Measurements from ENCODE around the gene SERPINA1. TPM values are rescaled to one million over a fixed set of nuclear protein-coding genes. Genes with fewer than 3 reads are reported as not detected.
"Not testable (repeated sequence)": the region's sequence is repeated elsewhere in the genome, so short reads cannot be mapped to it uniquely, and the experiment has no call there.

The SERPINA1 gene
- total RNA-seq, 1 donor from 2014 or later = 2.5 TPM

DNA sequence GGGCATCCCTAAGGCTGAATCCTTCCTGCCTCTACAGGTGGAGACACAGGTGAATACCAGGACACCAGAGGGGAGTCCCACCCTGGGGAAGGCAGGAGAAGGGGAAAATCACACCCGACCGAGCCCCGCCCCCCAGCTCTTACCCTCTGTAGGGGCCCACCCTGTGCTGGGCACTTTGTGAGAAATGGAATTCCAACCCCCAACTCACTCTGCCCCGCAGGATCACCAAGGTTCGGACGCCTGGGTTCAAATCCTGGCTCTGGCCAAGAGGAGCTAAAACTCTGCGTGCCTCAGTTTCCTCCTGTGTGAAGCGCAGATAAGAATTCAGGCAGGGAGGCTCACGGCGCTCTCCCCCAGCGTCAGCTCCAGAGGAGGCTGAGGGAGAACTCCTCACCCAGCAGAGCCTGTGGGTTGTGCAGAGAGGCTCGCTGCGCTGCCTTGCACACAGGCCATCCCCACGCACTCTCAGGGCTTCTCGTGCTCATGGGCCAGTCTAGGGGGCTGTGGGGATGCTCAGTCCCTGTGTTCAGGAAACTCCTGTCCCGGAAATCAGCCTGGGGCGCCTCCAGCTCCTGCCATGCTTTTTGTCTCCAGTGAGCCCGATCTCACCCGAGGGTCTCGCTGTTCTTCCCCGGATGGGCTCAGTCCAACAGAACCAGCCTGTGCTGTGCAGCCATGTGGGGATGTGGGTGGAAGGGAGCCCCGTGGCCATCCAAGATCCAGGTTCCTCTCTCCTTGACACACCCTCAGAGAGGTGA is 18.5 kb downstream of the SERPINA1 start:
- DNase-seq = not testable (repeated sequence)

DNA sequence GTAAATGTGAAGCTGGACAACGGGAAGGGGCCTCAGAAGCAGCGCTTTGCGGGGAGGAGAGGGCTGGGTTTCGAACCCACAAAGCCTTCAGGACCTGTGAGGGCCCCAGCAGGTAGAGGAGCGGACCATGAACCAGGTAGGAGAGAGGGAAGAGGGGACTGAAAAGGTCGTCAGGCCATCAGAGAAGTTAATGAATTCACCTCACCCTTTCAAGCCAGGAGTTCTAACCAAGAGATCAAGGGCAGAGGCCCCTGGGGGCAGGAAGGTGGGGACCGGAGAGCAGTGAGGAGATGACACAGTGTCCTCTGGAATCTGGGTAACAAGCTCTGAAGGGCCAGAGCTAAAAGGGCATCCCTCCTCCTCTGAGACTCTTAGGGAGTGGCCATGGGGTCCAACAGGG is 19.4 kb downstream of the SERPINA1 start:
- DNase-seq = no peak

DNA sequence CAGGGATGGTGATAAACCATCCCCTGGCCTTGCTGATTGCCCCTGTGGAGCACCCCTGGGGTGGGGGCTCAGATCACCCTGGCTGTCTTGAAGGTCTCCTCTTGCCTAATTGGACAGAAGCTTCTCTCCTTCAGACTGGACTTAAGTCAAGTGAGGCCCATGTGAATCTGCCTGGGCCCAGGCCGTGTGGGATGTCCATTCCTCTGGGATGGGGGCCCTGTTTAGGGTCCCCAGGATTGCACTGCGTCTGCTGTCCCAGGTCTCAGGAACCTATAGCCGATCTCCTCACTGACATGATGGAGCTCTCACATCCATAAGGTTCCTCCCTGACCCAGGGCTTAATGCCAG is 20.2 kb downstream of the SERPINA1 start:
- no peak for DNase-seq

DNA sequence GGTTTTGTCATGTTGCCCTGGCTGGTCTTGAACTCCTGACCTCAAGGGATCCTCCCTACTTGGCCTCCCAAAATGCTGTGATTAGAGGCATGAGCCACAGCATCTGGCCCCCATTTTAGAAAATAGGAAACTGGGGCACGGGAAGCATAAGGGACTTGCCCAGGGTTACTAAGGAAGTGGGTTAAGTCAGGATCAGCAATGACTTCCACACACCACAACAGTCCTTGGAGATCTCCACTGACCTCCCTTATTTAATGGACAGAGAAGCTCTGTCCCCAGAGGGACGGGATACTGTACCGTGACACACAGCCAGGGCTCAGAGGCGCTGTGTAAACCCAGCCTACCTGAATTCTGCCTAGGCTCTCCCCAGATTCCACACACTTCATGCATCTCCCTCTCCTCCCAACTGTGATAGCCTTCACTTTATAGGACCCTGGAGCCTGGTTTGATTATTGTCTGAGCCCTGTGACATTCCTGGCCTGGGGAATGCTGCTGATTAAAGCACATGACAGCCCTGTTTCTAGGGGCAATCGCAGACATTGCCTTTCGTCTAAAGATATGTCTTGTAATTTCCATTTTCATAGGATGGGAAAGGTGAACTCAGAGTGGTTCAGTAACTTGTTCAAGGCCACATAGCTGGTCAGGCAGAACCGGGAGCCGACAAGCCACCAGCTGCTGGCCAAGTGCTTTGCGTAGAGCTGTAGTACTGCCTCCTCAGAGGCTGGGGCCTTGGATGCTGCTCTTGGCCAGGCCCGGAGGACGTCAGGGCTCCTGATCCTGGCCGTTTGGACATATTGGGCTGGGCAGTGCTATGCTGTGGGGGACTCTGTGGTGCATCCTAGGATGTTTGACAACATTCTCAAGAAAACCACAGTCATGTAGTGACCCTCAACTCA is 20.8 kb downstream of the SERPINA1 start:
- DNase-seq = no peak

DNA sequence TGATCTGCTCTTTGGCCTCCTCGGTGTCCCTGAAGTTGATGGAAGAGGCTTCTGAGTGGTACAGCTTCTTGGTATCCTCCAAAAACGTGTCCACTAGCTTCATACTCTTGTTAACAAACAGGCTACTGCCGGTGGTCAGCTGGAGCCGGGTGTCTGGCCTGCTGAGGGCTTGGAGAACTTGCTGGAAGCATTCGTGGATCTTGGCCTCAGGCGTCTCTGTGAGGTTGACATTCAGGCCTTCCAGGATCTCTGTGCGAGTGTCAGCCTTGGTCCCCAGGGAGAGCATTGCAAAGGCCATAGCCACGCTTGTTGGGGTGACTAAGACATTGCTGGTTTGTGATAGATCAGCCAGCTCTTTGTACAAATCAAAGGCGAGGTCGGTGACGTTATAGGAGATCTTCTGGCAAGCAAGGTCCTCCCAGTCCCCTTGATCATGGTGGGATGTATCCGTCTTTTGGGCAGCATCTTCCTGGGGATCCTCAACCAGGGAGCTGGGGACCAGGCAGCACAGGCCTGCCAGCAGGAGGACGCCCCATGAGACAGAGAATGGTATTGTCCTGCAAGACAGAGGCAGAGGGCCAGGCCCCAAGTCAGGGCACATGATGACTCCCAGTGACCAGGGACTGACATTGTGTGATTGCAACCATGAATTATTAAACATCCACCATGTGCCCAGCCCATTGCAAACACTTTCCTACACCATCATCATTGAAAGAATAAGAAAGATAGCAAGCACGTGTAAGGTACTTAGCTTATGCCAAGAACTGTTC is 22.1 kb downstream of the SERPINA1 start, which contains the start of gene SERPINA2:
TSS of gene SERPINA2 (minus strand) at position 553 of the 770 bp plus-strand sequence.
- no peak for DNase-seq

DNA sequence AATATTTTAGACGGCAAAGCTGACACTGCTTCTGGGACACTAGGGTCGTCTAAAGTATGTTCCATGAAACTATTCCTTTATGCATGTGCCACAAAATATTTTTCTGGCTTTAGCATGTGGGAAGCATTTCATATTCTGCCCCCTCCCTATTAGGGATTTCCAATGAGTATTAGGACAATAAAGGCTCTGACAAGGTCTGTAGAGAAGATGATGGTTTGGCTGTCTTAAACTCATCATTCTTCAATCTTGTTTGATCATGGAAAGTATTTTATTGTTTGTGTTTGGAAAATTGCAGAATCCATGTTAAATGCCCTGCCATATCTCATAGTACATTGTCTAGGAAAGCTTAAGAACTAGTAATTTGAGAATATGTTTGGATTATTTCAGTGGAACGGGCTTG is 22.8 kb downstream of the SERPINA1 start:
- DNase-seq = no peak

DNA sequence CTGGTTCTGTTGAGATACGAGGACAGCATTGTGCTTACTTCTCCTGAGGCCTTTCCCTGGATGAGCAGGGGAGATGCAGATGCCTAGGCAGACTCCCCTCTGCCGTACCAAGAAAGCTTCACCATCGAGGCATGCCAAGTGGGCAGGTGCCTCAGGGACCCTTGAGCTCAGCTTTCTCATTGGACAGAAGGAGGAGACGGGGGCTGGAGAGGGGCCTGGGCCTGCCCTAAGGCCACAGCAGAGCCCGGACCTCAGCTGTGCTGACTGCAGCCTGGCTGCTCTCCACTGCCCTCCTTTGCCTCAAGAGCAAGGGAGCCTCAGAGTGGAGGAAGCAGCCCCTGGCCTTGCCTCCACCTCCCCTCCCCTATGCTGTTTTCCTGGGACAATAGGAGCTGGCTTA is 23.4 kb downstream of the SERPINA1 start:
- DNase-seq = no peak

DNA sequence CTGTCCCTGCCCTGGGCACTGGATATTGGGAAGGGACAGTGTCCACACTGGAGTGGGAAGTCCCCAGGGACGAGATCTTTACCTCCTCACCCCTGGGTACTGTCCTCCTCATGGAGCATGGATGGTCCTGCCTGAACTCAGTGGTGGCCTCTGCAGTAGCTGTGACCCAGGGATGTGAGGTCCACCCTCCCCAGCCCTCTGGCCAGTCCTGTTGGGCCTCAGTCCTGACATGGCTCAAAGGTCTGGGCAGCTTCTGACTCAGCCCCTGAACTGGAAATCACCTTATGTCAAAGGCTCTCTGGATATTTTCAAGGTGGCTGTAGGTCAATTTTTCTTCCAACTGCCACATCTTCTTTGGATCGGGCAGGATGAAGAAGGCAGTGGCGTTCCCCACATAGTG is 24.4 kb downstream of the SERPINA1 start:
- DNase-seq = no peak

DNA sequence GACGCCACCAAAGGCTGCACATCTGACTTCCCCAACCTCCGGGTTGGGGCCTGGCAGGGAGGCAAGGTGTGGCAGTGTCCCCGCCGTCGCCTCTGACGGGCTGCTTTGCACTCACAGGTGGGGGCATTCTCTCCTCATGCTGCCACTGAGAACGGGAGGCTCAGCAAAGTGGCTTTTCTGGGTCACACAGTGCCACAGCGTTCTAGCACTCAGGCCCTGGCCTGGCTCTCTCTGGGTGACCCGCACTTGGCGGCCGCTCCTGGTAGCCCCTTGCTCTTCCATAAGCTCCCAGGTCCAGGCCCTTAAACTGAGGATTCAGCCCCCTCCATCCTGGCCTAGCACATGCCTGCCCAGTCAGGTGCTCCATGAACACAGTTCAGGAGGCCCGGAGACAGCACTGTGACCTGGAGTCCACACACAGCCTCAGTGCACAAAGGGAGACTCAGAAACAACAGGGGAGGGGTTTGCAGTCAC is 25.2 kb downstream of the SERPINA1 start:
- DNase-seq = no peak

DNA sequence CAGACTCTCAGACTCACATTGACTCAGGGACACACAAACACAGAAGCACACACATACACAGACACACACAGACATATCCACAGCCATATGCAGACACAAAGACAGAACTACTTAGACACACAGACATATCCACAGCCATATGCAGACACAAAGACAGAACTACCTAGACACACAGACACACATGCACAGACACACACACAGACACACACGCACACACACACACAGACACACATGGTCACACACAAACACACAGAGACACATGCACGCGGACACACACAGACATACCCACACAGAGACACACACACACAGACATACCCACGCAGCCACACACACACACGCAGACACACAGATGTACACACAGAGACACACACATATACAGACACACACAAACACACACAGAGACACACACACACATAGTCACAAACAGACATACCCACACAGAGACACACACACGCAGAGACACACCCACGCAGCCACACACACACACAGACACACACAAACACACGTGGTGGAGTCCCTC is 25.7 kb downstream of the SERPINA1 start:
- no peak for DNase-seq

DNA sequence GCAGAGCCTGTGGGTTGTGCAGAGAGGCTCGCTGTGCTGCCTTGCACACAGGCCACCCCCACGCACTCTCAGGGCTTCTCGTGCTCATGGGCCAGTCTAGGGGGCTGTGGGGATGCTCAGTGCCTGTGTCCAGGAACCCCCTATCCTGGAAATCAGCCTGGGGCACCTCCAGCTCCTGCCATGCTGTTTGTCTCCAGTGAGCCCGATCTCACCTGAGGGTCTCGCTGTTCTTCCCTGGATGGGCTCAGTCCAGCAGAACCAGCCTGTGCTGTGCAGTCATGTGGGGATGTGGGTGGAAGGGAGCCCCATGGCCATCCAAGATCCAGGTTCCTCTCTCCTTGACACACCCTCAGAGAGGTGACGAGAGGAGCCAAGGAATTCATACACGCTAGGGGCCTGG is 26.7 kb downstream of the SERPINA1 start:
- DNase-seq = no peak

DNA sequence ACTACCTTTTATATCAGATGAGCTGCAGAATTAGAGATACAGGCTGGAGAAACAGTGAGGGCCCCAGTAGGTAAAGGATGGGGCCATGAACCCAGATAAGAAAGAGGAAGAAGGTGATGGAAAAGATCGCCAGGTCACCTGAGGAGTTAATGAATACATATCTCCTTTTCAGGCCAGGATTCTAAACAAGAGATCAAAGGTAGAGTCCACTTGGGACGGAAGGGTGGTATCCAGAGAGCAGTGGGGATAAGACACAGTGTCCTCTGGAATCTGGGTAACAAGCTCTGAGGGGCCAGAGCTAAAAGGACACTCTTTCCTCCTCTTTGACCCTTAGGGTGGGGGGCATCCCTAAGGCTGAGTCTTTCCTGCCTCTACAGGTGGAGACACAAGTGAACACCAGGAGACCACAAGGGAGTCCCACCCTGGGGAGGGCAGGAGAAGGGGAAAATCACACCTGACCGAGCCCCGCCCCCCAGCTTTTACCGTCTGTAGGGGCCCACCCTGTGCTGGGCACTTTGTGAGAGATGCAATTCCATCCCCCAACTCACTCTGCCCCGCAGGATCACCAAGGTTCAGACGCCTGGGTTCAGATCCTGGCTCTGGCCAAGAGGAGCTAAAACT is 27.3 kb downstream of the SERPINA1 start:
- DNase-seq = no peak

DNA sequence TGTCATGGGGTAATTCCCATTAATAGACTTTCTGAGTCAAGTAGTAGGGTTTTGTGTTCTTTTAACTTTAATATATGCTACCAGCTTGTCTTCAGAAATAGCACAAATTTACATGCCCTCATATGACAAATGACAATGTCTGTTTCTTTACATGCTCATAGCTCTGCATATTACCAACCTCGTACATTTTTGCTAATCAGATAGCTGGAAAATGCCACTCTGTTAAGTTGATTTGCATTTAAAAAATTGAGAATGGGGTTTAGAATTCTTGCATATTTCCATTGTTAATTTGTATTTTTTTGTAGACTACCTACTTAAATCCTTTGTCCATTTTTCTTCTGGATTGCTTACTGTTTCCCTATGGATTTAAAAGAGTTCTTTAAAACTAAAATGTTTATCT is 31.2 kb downstream of the SERPINA1 start:
- no peak for DNase-seq

DNA sequence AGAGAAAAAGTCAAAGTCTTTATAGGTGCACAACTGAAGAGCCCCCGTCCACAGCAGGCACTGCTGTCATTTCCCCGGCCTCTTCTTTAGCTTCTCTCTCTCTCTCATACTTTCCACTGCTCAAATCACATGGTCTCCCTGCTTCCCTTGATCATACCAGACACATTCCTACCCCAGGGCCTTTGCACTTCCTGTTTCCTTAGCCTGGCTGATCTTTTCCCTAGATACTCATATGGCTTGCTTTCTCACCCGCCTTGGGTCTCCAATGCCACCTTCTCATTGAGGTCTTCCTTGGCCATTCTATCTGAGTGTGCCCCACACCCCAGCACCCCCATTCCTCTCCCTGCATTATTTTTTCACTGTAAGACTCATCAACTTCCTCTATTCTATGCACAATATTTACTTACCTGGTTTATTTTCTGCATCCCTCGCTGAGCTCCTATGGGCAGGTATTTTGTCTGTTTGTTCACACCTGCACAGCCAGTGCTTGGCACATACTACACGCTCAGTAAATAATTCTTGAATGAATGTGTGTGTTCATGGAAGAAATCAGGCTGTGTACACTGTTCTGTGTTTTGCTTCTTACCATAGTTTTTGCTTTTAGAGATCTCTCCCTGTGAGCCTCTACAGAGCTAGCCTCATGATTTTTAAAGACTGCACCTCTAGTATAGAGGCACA is 31.9 kb downstream of the SERPINA1 start:
- no peak for DNase-seq

DNA sequence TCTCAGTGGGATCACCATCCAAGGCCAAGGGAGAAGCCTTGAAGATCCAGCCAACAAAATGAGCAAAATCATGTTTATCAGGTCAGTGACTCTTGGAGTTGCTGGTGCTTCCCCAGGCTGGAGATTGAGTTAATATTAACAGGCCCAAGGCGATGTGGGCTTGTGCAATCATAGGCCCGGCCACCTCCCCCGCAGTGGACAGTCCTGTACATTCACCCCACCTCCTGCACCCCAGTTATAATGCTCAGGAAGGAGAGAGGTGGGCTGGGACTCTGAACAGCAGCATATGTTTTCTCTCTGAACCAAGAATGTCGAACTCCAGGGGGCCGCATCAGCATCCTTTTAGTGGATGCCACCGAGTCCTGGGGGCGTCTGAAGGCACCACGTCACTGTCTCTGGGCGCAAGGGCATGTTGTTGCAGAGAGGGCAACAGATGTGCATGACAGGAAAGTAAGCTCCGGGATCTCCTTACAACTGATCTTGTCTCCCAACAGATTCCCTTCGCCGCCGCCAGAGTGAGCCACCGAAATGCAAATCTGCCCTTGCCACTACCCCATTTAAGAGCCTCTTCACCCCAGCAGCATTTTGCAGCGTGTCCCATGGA is 33.1 kb downstream of the SERPINA1 start:
- peak; percentile 56 for DNase-seq

DNA sequence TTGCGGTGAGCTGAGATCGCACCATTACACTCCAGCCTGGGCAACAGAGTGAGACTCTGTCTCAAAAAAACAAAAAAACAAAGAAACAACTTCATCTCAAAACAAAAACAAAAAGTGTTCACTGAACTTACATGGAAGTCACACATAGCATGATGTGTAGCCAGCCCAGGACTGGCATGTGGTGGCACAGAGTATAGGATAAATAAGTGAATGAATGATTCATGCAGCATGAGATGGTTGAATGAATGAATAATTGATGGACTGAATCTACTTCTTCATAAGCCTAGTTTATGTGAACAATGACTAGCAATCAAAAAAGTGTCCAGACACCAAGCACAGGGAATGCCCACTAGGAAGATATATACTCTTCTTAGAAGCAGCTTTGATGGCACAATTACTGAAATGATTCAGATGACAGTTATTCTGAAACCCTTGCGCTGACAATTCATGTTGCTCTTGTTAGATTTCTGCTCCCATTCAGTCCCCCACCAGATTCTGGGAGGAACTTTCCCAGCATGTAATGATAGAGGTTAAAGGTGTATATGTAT is 33.7 kb downstream of the SERPINA1 start:
- no peak for DNase-seq

DNA sequence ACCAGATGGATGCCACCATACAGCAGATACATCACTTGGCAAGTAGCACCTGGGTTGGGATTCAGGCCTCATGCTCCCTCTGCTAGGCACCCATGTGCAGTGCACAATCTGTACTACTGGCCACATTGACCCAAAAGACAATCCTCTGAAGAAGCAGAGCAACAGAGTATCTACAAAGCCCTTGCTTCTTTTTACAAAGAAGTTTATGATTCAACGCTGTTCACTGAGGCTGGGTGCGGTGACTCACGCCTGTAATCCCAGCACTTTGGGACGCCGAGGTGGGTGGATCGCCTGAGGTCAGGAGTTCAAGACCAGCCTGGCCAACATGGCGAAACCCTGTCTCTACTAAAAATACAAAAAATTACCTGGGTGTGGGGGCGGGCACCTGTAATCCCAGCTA is 34.2 kb downstream of the SERPINA1 start:
- DNase-seq = not testable (repeated sequence)

DNA sequence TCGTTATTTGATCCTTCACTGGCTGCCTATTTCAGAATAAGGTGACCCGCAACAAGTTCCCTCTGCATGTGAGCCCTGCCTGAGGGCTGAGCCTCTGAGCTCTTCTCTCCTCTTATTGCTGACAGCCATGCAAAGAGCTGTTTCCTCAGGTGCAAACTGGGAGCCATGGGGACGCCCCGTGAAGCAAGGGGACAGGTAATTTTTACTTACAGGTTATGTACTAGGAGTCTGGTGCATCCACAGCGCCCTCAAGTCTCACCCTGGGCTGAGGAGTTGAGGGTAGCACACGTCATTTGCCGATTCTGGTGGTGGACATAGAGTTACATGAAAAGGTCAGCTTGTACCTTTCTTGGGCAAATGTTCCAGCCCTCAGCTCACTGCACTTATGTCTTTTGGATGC is 39.1 kb downstream of the SERPINA1 start:
- no peak for DNase-seq

DNA sequence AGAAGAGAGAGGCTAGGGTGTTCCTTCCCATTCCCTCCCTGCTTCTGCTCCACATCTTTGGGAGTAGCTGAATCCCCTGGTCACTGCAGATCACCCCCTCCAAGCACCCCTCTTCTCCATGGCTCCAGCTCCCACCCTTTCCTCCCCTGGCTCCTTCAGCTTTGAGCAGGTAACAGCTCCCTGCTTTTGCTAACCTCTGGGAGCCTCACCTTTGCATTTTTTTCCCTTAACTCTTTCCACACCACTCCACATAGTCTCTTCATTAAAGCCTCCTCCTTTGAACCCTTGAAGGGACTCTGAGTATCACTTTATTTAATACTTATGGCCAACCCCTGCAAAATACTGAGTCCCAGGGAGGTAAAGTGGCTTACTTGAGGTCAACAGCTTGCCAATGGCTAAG is 39.6 kb downstream of the SERPINA1 start:
- no peak for DNase-seq

DNA sequence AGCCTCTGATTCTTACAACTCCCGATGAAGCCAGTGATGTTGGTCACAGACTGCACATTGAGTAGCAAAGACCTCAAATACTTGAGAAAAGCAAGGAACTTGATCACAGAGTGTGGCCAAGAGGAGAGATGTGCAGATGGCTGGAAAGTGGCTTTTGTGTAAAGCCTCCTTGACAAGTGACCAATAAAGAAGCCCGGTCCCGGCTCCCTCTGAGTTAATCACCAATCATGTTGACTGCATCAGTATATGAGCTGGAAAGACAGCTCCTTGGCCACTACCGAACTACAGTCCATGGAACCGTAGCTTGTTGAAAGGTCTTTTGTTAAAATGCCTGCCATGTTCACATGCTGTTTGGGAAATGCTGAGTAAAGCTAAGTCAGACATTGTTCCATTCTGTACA is 41.6 kb downstream of the SERPINA1 start:
- DNase-seq = no peak

Measured in tongue (tissue), 2 donors.